SK-MEL-5 (cell line): Measurements from ENCODE around the gene YPEL4. TPM values are rescaled to one million over a fixed set of nuclear protein-coding genes. Genes with fewer than 3 reads are reported as not detected.
"Not testable (repeated sequence)": the region's sequence is repeated elsewhere in the genome, so short reads cannot be mapped to it uniquely, and the experiment has no call there.

Experiments
- DNase-seq: peaks from one replicate; pipeline ENCODE4 v3.0.0-alpha.2; 2016; ENCODE audit warnings: low read depth, low spot score
- in situ Hi-C: cut with HindIII; loops from 2 replicates; pipeline ENCODE4 v1.10.0; 2016; ENCODE audit warnings: low sequenced_read_pairs, high pct_unique_total_duplicates, low pct_unique_long_range_greater_than_20kb
- total RNA-seq: library from RNA; depleted of rRNA; stranded (reverse); fragments of >200 nt; shearing (Covaris generic); gene quantifications from 2 replicates; pipeline ENCODE4 v1.2.3, GENCODE V29; 2014

Gene YPEL4
- total RNA-seq, 1 experiment from 2014 or later, result 4.5 TPM

DNA sequence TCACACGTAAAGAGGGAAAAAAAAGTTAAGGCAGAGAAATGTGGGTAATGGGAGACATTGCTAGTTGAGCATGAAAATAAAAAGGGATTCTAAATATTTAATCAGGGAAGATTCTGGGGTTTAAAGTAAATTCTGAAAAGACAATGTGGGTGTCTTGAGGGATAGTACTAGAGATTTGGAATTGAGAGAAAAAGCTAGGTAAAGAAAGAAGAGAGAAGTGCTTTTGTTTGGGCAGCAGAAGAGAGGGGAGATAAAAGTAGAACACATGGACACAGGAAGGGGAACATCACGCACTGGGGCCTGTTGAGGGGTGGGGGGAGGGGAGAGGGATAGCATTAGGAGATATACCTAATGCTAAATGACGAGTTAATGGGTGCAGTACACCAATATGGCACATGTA lies 3.5 kb upstream of the YPEL4 start:
- in situ Hi-C loops, result no loop called here
- DNase-seq, result no peak

DNA sequence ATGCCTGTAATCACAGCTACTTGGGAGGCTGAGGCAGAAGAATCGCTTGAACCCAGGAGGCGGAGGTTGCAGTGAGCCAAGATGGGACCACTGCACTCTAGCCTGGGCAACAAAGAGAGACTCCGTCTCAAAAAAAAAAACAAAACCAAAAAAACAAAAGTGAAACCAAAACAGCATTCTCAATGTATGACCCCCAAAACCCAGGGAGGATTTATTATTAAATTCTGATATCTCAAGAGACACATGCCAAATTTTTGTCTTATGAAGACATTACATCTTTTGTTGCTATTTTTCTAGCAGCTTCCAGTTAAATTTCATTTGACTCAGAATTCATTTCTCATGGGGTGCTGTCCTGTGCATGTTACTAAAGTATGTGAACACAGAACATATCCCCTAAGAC lies 3.0 kb upstream of the YPEL4 start:
- in situ Hi-C loops, result no loop called here

DNA sequence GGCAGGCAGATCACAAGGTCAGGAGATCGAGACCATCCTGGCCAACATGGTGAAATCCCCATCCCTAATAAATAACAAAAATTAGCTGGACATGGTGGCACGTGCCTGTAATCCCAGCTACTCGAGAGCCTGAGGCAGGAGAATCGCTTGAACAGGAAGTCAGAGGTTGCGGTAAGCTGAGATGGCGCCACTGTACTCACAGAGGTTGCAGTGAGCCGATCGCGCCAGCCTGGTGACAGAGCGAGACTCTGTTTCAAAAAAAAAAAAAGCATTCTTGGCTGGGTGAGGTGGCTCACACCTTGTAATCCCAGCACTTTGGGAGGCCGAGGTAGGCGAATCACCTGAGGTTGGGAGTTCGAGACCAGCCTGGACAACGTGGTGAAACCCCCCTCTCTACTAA lies 2.5 kb upstream of the YPEL4 start:
- DNase-seq, in situ Hi-C loops: not testable (repeated sequence)

More for the DNA sequence above, 3.0 kb upstream of the YPEL4 start:
- no peak for DNase-seq

DNA sequence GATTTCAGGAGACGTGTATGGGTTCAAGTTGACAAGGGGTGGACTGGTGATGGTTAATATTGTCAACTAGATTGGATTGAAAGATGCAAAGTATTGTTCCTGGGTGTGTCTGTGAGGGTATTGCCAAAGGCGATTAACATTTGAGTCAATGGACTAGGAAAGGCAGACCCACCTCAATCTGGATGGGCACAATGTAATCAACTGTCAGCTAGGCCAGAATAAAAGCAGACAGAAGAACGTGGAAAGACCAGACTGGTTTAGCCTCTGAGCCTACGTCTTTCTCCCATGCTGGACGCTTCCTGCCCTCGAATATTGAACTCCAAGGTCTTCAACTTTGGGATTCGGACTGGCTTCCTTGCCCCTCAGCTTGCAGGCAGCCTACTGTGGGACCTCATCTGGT lies 1.7 kb upstream of the YPEL4 start:
- DNase-seq, result no peak
- in situ Hi-C loops, result no loop called here

DNA sequence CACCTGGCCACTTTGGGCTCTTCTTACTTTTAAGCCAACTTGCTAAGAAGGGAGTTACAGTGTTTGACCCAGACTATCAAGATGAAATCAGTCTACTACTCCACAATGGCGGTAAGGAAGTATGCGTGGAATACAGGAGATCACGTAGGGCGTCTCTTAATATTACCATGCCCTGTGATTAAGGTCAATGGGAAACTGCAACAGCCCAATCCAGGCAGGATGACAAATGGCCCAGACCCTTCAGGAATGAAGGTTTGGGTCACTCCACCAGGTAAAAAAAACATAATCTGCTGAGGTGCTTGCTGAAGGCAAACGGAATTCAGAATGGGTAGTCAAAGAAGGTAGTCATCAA lies 1.0 kb upstream of the YPEL4 start:
- no peak for DNase-seq
- in situ Hi-C loops, result no loop called here

DNA sequence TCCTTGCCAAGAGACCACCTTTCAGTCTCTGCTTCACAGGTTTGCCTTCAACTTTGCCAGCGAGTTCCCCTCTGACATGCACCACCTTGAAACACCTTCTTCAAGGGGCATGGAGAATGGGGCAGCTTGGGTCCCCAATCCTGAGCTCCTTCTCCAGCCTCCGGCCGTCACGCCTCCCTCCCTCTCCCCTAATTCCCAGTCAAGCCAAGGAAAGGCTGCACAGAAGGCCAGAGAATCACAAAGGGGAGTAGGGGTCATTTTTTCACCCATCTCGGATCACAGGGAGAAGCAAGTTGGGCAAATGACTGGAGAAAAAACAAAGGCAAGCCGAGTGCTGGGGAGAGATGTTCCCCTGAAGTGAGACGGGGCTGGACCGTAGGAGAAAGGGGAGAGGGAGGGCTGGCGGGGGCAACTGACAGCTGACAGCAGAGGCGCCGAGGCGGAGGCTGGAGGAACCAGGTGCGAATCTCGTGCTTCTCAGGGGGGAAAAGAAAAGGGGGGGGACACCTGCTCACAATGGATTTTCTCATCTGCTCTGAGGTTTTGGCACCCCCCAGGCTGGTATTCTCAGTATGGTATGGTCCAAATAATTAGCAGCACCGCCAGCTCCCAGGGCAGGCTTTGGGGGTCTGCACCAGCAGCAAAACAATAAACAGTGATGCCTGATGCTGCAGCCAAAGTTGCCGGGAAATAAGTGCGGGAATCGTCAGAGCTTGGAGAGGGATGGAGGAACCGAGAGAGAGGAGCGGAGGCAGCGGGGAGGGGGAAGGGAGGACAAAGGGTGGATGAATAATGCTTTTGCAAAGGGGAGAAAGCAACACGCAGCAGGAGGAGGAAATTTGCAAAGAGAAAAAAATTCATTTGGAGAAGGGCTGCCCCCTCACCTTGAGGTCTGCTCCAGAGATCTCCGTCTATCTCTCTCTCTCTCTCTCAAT lies 644 bp downstream of the YPEL4 start:
- no peak for DNase-seq
- in situ Hi-C loops, result no loop called here

DNA sequence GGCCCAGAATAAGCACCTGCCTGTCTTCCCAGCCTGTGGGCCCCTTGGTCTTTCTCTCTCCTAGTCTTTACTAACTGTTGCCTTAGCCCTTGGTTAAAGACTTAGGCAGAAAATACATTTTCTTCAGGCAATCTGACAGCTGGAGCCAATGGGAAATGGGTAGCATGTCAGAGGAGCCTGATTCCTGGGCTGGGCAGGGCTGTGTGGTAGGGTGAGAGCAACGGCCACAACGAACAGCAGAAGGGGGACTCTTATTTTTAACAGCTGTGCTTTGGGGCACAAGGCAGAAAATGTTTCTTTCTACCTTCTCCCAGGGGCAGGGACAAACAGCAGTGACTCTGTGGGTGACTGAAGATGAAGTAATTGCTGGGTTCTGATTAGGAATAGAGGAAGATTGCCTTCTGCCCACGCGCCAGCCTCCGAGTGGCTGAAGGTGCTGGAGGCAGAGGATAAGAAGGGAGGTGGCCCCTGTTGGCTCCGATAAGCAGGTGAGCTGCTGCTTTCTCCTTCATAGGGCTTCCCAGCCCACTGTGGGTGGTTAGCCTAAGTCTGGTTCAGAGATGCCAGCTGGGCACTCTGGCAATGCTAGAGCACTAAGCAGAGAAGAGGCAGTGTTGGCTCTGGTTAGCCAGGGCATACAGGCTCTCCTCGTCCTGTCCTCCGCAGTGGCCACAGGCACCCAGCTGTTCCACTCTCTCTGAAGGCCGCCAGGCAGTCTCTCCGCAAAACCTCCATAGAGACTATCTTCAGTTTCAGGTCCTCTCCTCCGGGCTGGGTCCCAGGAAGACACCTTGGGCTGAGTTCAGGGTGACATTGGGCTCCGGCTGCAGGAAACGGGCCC lies 1.5 kb downstream of the YPEL4 start:
- no peak for DNase-seq
- in situ Hi-C loops, result no loop called here

DNA sequence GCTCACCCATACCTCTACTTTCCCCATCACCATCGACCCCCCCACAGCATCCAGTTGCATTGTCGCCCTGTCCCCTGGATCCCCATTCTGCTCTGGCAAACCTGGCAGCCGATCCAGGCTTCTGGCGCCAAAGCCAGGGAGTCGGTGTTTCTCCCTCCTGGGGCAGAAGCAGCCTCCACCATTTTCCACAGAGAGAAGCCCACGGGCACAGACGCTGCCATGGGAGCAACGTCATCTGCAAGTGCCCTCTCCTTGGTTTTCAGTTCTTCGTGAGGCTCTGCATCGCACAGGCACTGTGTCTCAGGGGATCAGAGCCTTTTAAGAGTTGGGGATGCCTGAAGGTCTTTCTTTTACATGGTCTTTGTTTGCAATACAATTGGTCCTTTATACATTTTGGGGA lies 2.3 kb downstream of the YPEL4 start:
- in situ Hi-C loops, result no loop called here
- DNase-seq, result no peak

DNA sequence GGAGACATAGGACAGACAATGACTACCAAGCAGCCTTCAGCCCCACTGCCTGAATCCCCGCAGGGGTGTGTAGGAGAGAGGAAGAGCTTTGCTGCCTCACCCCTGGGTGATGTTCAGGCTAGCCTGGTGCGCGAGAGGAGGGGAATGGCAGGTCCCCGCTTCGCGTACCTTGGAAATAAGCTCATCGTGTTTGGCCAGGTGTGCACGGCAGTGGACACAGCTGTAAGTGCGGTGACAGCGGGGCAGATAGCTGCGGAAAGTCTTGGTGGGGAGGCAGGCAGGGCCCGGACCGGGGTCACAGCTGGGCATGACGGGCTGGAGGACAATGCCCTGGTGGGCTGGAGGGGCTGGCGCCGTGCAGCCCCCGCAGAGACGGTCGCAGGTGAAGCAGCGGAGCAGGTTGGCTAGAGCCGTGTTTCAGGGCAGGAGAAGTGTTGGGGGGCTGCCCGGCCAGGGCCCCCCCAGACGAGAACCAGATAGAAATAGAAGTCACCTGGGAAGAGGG lies 2.9 kb downstream of the YPEL4 start:
- DNase-seq, result no peak
- in situ Hi-C loops, result no loop called here

DNA sequence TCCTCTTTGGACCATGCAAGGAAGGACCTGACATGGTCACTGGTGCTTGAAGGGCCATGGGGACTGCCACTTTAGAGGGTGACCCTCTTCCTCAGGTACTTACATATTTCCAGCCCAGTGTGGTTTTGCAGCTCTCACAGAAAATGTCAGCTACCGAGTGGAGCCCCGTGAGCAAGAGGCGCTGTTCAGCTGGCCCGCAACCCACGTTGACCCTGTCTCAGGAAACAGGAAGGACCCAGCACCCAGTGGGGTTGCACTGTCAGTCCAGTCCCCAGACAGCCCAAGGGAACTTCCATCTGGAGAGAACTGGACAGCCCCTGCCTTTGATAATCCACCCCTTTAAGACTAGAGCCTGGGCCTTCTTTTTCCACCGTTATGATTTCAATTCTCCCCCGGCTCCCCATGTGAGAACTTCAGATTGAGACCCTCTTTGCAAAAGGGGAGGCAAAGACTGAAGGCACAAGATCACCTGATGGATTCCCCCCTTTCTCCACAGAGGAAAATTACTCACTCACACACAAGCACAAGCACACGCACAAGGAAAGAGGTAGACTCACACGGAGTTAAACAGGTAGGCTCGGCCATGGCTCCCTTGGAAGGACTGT lies 3.4 kb downstream of the YPEL4 start:
- in situ Hi-C loops, result no loop called here
- no peak for DNase-seq

DNA sequence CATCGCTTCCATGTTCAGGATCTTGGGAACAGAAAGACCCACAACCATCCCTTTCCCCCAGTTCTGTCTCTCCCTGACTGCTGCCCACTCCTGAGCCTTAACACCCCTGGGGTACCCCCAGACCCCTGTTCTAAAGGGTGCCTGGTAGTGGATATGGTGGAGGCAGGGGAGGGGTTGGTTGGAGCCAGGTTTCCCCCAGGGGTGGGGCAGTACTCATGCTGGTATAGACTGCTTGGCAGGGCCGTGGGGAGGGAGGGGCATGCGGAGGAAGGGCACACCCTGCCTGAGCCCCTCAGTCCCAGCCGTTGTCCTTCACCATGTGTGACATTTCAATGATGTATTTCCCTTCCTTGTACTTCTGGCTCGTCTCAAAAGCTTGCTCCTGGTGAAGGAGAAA lies 4.0 kb downstream of the YPEL4 start:
- in situ Hi-C loops, result no loop called here
- no peak for DNase-seq

DNA sequence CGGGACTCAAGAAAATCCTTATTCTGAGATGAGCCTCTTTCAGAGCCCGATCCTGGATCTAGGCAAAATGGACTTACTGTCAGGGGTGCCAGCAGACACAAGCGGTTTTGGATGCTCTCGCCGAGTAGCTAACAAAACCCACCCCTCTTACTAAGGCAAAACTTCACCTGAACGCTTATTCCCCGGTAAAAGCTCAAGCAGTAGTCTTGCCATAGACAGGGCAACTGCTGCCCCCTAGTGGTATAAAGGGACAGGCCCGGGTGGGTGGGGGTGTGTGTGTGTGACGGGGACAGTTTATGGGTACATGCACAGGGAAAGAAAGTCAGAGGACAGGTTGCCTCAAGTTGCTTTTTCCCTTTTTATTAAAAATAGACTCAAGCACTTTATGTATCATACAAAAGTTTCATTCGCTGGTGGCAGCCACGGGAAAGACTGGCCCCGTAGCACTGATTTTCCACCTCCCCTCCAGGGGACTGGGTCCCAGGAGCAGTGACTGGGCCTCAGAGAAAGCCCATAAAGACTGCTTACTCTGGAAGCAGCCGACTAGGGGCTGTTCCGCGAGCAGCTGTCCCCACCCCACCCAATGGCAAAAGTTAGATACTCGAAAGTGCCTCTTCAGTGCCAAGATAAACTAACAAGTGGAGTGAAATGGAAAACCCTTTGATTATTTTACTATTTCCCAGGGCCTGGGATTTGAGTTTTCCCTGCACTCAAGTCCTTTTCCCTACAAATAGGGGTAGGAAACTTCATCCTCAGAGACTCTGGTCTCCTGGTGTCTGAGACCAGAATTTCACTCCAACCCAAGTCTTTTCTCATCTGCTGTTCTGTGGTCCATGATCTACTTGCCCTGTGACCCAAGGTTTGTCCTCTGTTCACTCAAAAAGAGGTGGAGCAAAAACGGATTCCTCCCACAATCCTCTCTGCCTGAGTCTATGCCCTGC lies 4.7 kb downstream of the YPEL4 start:
- in situ Hi-C loops, result no loop called here
- peak; percentile 65 for DNase-seq

DNA sequence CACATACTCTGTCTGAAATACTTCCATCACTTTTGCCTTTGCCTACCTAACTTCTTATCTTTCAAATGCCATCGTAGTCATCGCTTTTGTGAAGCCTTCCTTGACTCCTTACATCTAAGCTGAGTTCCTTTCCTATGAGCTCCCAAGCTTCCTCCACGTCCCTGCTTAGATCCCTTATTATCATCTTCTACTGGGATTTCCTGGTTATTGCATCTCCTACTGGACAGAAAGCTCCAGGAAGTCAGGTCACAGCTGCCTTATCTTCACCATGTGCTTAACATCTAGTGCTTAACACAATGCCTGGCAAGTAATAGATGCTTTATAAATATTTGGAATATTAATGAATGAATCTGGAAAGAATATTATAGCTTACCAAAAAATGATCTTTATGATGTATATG lies 5.9 kb downstream of the YPEL4 start:
- DNase-seq, result no peak
- in situ Hi-C loops, result no loop called here

DNA sequence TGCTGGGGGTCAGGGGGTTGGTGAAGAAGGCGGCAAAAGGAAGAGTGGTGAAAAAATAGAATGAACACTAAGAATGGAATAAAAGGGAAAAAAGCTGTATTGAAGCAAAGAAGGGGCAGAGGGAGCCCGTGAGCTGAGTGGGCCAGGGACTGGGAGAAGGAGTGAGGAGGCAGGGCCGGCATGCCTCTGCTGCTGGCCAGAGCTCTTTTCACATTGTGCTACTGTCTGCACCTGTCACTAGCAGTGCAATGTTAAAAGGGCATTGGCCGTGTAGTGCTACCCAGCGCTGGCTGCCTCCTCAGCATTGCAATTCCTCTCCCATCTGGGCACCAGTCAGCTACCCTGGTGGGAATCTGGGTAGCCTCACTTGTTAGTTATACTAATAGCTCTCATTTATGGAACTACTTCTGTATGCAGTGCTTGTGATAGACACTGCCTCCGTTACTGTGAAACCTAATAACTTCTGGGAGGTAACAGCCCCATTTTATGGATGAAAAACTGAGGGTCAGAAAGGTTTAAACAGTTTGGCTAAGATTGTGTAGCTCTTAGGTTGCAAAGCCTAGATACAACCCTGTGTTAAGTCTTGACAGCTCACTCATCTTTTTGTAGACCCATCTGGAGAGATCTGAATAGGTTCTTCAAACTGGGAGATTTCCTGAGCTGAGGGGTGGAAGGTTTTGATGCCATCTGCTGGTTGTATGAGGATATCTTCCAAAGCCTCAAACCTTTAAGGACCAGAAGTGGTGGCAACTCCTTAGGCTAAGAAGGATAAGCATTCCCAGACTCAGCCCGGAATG lies 8.5 kb downstream of the YPEL4 start:
- peak; percentile 70 for DNase-seq

DNA sequence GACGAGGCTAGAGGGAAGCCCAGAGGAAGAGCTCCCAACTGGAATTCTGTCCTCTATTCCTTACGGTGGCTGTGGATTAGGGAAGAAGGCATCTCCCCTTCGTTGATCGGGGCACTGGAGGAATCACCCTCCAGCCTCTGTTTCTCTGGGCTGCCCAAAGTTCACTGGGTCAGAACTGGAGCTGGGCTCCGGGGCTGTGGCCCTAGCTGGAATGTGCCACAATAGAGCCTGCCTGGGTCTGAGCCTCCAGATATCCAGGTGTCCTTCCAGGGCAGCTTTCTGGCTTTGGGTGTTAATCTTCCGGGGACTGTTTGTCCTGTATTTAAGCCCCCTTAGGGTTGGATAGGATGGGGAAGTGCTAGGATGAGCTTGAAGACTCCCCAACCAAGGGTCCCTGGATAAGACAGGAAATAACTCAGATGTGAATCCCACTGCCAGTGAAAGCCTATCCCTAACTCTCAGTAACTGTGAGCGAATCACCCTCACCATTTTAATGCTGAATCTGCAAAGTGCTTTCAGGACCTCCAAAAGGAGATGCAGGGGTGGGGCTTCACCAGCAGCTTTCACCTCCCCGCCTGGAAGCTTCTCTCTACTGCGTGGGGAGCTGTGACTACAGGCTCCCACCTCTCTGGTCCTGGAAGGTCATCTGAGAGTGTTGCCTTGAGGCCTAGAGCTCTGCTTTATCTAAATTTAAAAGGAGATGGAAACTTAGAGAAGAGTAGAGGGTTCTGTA lies 9.5 kb downstream of the YPEL4 start:
- in situ Hi-C loops, result no loop called here
- DNase-seq, result no peak

More for the DNA sequence above, 8.5 kb downstream of the YPEL4 start:
- in situ Hi-C loops, result no loop called here
